Tibial nerve (tissue), 4 donors: ENCODE data around the gene LIMS1. TPM values are rescaled to one million over a fixed set of nuclear protein-coding genes. Genes with fewer than 3 reads are reported as not detected.
A peak's percentile ranks its signal among the peaks of the same experiment; 100 is the strongest.

Source experiments
- DNase-seq, 2 donors: peaks; one replicate each; pipeline ENCODE4 v3.0.0-alpha.2; 2019; ENCODE audit warnings: low spot score in 2 of 2
- H3K27ac ChIP-seq, 4 donors: fragments of 200-600 bp; sonication (generic) in 3 of 4; one replicate each; pipeline ENCODE4 v1.5.1; 2017 to 2019; ENCODE audit warnings: mild to moderate bottlenecking in 1 of 4
- H3K27me3 ChIP-seq, 2 donors: fragments of 200-600 bp; sonication (generic) in 1 of 2; one replicate each; pipeline versions ENCODE4 v1.5.1 to v1.6.0; 2017 to 2019
- H3K36me3 ChIP-seq, 3 donors: fragments of 200-600 bp; sonication (generic); one replicate each; pipeline ENCODE4 v1.5.1; 2018 to 2019
- H3K4me1 ChIP-seq, 4 donors: fragments of 200-600 bp; sonication (generic) in 3 of 4; one replicate each; pipeline ENCODE4 v1.5.1; 2017 to 2019
- H3K4me3 ChIP-seq, 4 donors: fragments of 200-600 bp; sonication (generic) in 3 of 4; one replicate each; pipeline ENCODE4 v1.5.1; 2017 to 2019; ENCODE audit warnings: mild to moderate bottlenecking in 1 of 4, moderate library complexity in 1 of 4
- H3K9me3 ChIP-seq, 4 donors: fragments of 200-600 bp; sonication (generic) in 3 of 4; one replicate each; pipeline ENCODE4 v1.5.1; 2017 to 2019
- CTCF ChIP-seq, 5 experiments: fragments of 200-600 bp in 3 of 5; fragments of 450-650 bp in 2 of 5; sonication (generic) in 3 of 5; IDR thresholded peaks; one replicate each; pipeline ENCODE4 v1.5.1; 2016 to 2019; ENCODE audit warnings: antibody characterized with exemption in 5 of 5, mild to moderate bottlenecking in 3 of 5, moderate library complexity in 2 of 5
- EP300 ChIP-seq, 2 donors: sonication (generic); formaldehyde crosslinking; IDR thresholded peaks; one replicate each; pipeline ENCODE4 v1.6.1; 2017; ENCODE audit warnings: antibody characterized with exemption in 2 of 2, mild to moderate bottlenecking in 1 of 2
- POLR2A ChIP-seq, 2 donors: fragments of 450-650 bp; IDR thresholded peaks; one replicate each; pipeline ENCODE4 v1.6.1; 2017; ENCODE audit warnings: antibody characterized with exemption in 2 of 2, mild to moderate bottlenecking in 2 of 2, moderate library complexity in 2 of 2
- WGBS, 2 donors: methylation state at CpG; one replicate each; pipeline ENCODE4 v1.1.5; 2018; 5-methylcytosine and 5-hydroxymethylcytosine counted together
- total RNA-seq, 4 donors: library from RNA; depleted of rRNA; stranded (reverse); fragments of >200 nt; gene quantifications; one replicate each; pipeline ENCODE4 v1.1.0, GENCODE V29; 2016

LIMS1 gene
- total RNA-seq, 4 donors from 2014 or later: 33.7 to 86.3 (median 49.2) TPM

GRCh38 chr2:108621687-108622681 lies 87.7 kb downstream of the LIMS1 start:
- Histone ChIP-seq H3K9me3 (no peaks in the 10 kb centered on the region), H3K4me1 (peaks cover 0 to 73% (median 19%) of the 10 kb centered on the region in 4 donors), H3K36me3 (no peaks in the 10 kb centered on the region), H3K4me3 (peak overlapping the region in 1 of 4 donors; percentile 10), H3K27ac (peak overlapping the region in 2 of 4 donors; percentile 52), H3K27me3 (no peaks in the 10 kb centered on the region)
- WGBS, 2 donors: 93 to 94% methylated on average over 2 of the region's 2 CpGs
- no peak for DNase-seq
- no peak for TF ChIP-seq EP300 (IDR thresholded peaks at IDR 0.05)
- no peak for TF ChIP-seq CTCF (IDR thresholded peaks at IDR 0.05)
- TF ChIP-seq POLR2A (IDR thresholded peaks at IDR 0.05): no peak

- Histone ChIP-seq H3K36me3 (no peaks in the 10 kb centered on the region), H3K27ac (no peak overlapping the region), H3K9me3 (no peaks in the 10 kb centered on the region), H3K4me1 (peaks cover 0 to 63% (median 19%) of the 10 kb centered on the region in 4 donors), H3K4me3 (no peak overlapping the region), H3K27me3 (no peaks in the 10 kb centered on the region)
- DNase-seq: no peak
- no peak for TF ChIP-seq EP300 (IDR thresholded peaks at IDR 0.05)
- no peak for TF ChIP-seq POLR2A (IDR thresholded peaks at IDR 0.05)
- TF ChIP-seq CTCF (IDR thresholded peaks at IDR 0.05): no peak
- WGBS, 2 donors: 29 to 42% methylated on average over 6 of the region's 6 CpGs
Measured at GRCh38 chr2:108623616-108624015, 89.3 kb downstream of the LIMS1 start.

GRCh38 chr2:108625186-108625827 lies 91.0 kb downstream of the LIMS1 start:
- Histone ChIP-seq H3K4me1 (peaks cover 0 to 48% (median 14%) of the 10 kb centered on the region in 4 donors), H3K27ac (no peak overlapping the region), H3K36me3 (no peaks in the 10 kb centered on the region), H3K4me3 (no peak overlapping the region), H3K9me3 (no peaks in the 10 kb centered on the region), H3K27me3 (no peaks in the 10 kb centered on the region)
- WGBS, 2 donors: 87 to 90% methylated on average over 5 of the region's 5 CpGs
- no peak for DNase-seq
- TF ChIP-seq EP300 (IDR thresholded peaks at IDR 0.05) (no peak), POLR2A (IDR thresholded peaks at IDR 0.05) (no peak), CTCF (IDR thresholded peaks at IDR 0.05) (no peak)

GRCh38 chr2:108625828-108626195 lies 91.5 kb downstream of the LIMS1 start:
- WGBS, 2 donors: 37 to 43% methylated on average over 2 of the region's 2 CpGs
- Histone ChIP-seq H3K27me3 (no peaks in the 10 kb centered on the region), H3K36me3 (no peaks in the 10 kb centered on the region), H3K27ac (no peak overlapping the region), H3K4me3 (no peak overlapping the region), H3K4me1 (peaks cover 0 to 46% (median 9%) of the 10 kb centered on the region in 4 donors), H3K9me3 (no peaks in the 10 kb centered on the region)
- DNase-seq: no peak
- TF ChIP-seq EP300 (IDR thresholded peaks at IDR 0.05) (no peak), POLR2A (IDR thresholded peaks at IDR 0.05) (no peak), CTCF (IDR thresholded peaks at IDR 0.05) (no peak)

GRCh38 chr2:108626995-108627394 lies 92.7 kb downstream of the LIMS1 start:
- no peaks in the 10 kb centered on the region for H3K9me3 ChIP-seq
- WGBS, 2 donors: 86 to 91% methylated on average over 2 of the region's 2 CpGs
- H3K27me3 ChIP-seq: no peaks in the 10 kb centered on the region
- no peak overlapping the region for H3K4me3 ChIP-seq
- H3K36me3 ChIP-seq: no peaks in the 10 kb centered on the region
- no peak overlapping the region for H3K27ac ChIP-seq
- no peak for TF ChIP-seq EP300 (IDR thresholded peaks at IDR 0.05)
- TF ChIP-seq CTCF (IDR thresholded peaks at IDR 0.05): no peak
- no peak for TF ChIP-seq POLR2A (IDR thresholded peaks at IDR 0.05)
- H3K4me1 ChIP-seq: peaks cover 0 to 46% (median 0%) of the 10 kb centered on the region in 4 donors
- no peak for DNase-seq
